ENCODE measurements around the gene FAM13C.
A peak's percentile ranks its signal among the peaks of the same experiment; 100 is the strongest.
"Not testable (repeated sequence)": the region's sequence is repeated elsewhere in the genome, so short reads cannot be mapped to it uniquely, and the experiment has no call there.

Gene FAM13C

GRCh38 chr10:59272061-59272460 is 90.3 kb downstream of the FAM13C start:
- DNase-seq, result no peak

DNA sequence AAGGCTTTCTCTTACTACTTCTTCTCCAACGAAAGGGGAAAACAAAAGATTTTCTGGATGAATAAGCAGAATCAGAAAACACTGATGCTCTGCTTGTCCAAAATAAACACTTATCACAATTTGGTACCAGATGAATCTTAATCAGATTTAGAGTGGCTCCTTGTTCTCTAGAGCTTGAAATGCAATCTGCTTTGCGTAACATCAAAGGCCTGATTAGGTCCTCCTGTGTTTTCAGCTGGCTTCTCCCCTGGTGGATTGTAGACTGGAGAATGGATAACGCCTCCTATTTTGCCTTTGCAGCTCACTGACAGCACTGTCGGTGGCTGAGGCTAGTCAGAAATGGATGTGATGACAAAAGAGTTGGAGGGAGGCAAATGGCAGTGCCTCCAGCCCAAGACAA is 91.2 kb downstream of the FAM13C start:
- no peak for DNase-seq

DNA sequence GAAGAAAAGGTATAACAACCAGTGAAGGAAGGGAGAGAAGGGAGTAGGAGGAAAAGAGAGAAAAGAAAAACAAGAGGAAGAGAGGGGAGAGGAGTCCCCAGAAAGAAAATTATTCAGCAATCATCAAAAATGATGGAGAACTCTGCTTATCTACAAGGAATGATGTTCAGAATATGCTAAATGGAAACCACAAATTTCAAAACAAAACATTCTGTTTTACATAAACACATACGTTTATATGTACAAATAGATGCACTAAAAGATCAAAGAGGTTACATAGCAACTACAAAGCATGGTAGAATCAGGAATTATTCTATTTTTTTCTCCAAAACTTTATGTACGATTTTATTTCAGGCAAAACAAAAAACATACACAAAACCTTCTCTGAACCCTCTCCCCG is 91.9 kb downstream of the FAM13C start:
- DNase-seq, result no peak

GRCh38 chr10:59269651-59270050 is 92.7 kb downstream of the FAM13C start:
- DNase-seq, result no peak

- no peak for DNase-seq
Measured at GRCh38 chr10:59268460-59268859, 93.9 kb downstream of the FAM13C start.

DNA sequence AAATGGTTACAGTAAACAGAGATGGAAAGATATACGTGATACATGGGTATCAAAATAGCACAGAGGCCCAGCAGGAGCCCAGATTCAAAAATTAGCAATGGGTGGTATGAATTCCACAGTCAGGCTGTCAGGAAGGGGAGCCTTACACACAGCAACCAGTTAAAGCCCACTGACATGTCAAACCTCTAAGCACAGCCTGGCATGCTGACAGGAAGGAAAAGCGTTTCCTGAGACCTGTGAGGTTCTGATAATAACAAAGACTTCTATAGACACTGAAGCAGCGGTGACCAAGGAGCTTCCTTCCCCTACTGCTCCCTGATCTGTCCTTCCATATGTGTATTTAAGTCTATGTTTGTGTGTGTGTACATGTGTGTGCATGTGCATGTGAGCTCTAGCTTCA is 96.0 kb downstream of the FAM13C start:
- no peak for DNase-seq

DNA sequence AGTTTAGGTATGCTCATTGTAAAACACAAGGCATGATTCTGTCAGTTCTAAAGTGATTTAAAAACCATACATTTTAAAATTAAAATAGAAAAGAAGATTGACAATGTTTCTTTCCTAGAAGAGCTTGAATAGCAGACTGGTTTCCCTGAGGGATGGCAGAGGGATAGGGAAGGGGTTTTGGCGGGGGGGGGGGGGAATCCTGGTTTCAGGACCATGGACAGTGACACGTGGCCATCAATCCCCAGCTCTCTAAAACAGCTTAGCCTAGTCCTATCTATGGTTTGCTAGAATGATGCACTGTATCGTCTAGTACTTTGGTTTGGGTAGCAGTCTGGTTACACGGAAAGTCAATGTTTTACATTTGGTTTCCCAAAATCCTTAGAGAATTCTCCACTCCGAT is 97.2 kb downstream of the FAM13C start:
- no peak for DNase-seq

- DNase-seq, result peak; percentile 52
Measured at GRCh38 chr10:59258890-59259289, 103.5 kb downstream of the FAM13C start.

DNA sequence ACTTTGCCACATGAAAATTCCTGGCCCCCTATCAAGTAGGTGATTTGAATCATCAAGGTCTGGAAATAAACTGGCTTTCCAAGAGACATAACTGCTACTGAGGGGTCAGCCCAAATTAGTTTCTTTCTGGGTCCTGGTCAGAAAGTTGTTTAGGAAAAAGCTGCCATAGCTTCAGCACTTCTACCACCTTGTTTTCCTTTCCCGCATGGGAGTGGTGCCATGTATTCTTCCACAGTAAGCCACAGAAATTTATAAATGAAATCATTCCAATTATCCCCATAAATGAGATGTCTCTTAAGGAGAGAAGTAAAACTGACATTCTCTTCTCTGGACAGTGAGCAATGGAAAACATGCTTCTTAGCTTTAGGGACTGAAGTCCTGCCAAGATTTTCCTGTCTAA is 105.1 kb downstream of the FAM13C start:
- DNase-seq, result no peak

- no peak for DNase-seq
Measured at GRCh38 chr10:59255463-59255862, 106.9 kb downstream of the FAM13C start.

DNA sequence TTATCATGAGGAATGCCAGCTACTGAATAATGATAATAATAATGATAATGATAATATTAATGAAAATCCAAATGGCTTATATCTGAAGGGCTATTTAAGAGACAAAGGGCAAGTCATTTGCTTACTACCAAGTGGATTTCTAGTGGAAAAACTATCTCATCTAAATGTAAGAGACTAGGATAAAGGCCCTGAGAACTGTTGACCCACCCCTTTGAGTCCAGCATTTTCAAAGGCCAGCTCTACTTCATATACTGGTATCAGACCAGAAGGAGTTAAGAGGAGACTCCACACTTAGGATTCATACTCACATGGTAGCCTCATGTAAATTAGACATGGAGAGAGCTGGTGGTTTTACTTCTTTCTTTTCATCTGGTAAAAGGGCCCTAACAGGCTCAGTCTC is 109.9 kb downstream of the FAM13C start:
- DNase-seq, result no peak

GRCh38 chr10:59245686-59246085 is 116.7 kb downstream of the FAM13C start:
- DNase-seq, result no peak

- DNase-seq, result no peak
Measured at GRCh38 chr10:59244871-59245270, 117.5 kb downstream of the FAM13C start.

DNA sequence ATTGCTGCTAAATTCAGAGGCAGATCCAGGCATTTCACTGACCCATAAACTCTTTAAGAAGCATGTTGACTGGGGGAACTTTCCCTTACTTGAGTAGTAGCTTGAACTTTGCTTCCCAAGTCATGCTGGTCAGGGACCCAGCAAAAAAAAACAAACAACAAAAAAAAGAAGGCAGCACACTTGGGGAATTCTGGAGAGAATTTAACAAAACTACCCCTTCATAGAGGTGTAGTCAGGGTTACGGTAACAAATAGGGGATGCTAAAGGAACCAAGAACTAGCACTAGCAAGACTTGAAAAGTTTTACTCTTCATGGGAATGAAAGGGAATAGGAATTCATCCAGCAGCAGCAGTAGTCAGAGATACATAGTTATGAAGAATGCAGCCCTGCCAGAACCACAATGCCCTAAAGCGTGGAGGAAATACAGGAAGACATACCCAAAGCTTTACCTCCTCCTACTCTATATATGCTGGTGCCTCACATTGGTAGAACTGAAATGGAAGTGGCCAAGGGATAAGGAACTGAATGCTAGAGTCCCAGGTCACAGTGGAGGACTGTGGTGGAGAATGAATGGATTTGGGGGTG is 118.6 kb downstream of the FAM13C start:
- no peak for DNase-seq

GRCh38 chr10:59242991-59243390 is 119.4 kb downstream of the FAM13C start:
- no peak for DNase-seq

DNA sequence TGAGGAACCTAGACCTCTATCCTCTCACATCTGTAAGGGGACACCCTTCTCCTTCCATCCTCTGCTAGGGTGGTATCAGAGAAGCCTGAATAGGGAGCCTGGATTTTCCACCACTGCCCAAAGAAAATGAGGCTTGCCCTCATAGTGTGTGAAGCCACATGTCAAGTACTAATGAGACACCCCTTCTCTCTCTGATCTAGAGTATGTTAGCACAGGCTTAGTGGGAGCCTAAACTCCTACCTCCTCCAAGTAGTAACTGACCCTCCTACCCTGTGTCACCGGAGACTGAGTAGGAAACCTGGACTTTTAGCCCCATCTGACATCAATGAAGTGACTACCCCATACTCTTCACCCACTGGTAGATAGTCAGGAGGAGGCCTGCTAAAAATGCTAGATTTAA is 120.3 kb downstream of the FAM13C start:
- no peak for DNase-seq

- DNase-seq, result peak; percentile 12
Measured at GRCh38 chr10:59240582-59241183, 121.7 kb downstream of the FAM13C start.

GRCh38 chr10:59239108-59239507 is 123.2 kb downstream of the FAM13C start:
- not testable (repeated sequence) for DNase-seq

GRCh38 chr10:59237775-59238174 is 124.6 kb downstream of the FAM13C start:
- no peak for DNase-seq

GRCh38 chr10:59236064-59236697 is 126.2 kb downstream of the FAM13C start:
- DNase-seq, result no peak

- no peak for DNase-seq
Measured at GRCh38 chr10:59234816-59235429, 127.4 kb downstream of the FAM13C start.

- DNase-seq, result no peak
Measured at GRCh38 chr10:59234194-59234593, 128.2 kb downstream of the FAM13C start.

DNA sequence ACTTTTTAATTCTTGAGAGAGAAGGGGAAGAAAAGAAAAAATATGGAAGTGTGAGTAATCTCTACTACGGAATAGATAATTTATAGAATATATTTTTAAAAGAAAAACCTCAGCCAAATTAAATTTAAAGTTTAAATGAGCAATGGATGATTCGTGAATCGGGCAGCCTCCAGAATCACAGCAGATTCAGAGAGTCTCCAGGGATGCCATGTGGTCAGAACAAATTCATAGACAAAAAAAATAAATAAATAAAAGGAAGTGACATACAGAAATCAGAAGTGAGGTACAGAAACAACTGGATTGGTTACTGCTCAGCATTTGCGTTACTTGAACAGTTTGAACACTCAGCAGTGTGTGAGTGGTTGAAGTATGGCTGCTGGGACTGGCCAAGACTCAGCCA is 132.9 kb downstream of the FAM13C start:
- no peak for DNase-seq

- DNase-seq, result no peak
Measured at GRCh38 chr10:59227136-59227673, 135.1 kb downstream of the FAM13C start.
